ENCODE measurements around the gene PTPRJ.

PTPRJ gene

GRCh38 chr11:48094643-48095339, 114.4 kb downstream of the PTPRJ start:
- no peak for DNase-seq (ENCODE audit: low spot score)

GRCh38 chr11:48095779-48096470, 115.6 kb downstream of the PTPRJ start:
- no peak for DNase-seq (ENCODE audit: low spot score)
- no peak for TF ChIP-seq CTCF (IDR thresholded peaks at IDR 0.05; ENCODE audit: extremely low read depth, missing control alignments)

More at GRCh38 chr11:48094643-48095339, 114.4 kb downstream of the PTPRJ start:
- TF ChIP-seq CTCF (IDR thresholded peaks at IDR 0.05; ENCODE audit: extremely low read depth, missing control alignments), result no peak

GRCh38 chr11:48096588-48097525, 116.5 kb downstream of the PTPRJ start:
- DNase-seq (ENCODE audit: low spot score), result no peak
- no peak for TF ChIP-seq CTCF (IDR thresholded peaks at IDR 0.05; ENCODE audit: extremely low read depth, missing control alignments)

GRCh38 chr11:48098024-48098423, 117.7 kb downstream of the PTPRJ start:
- no peak for TF ChIP-seq CTCF (IDR thresholded peaks at IDR 0.05; ENCODE audit: extremely low read depth, missing control alignments)
- DNase-seq (ENCODE audit: low spot score), result no peak

GRCh38 chr11:48099916-48100446, 119.6 kb downstream of the PTPRJ start:
- TF ChIP-seq CTCF (IDR thresholded peaks at IDR 0.05; ENCODE audit: extremely low read depth, missing control alignments), result no peak
- DNase-seq (ENCODE audit: low spot score), result no peak

- no peak for DNase-seq (ENCODE audit: low spot score)
- no peak for TF ChIP-seq CTCF (IDR thresholded peaks at IDR 0.05; ENCODE audit: extremely low read depth, missing control alignments)
These were observed 120.8 kb downstream of the PTPRJ start for GRCh38 chr11:48101044-48101733.
